Measurements from ENCODE around the gene C12orf50.

DNA sequence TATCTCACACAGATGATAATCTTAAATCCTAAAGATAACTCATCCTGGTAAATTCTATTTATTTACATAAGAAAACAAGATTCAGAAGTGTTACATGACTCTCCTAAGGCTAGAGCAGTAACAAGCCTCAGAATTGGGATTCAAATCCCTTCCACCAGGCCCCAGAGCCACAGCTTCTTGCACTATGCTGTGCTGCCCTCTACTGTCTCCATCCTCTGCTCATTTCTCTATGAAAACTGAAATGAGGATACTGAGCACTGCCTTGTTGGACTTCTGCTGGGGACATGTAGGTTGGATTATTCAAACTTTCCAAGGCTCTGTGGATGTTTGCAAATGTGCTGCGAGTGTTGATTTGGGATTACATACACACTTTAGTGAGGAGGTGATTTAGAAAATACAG lies 23.5 kb upstream of the C12orf50 start:
- TF ChIP-seq CTCF (IDR thresholded peaks at IDR 0.05): peak in 1 of 3 experiments; percentile 33
- no peak for TF ChIP-seq EP300 (IDR thresholded peaks at IDR 0.05)

Measured in esophagus muscularis mucosa (tissue), 3 donors.